ENCODE results near the gene LHX1.

GRCh38 chr17:36928471-36929345 lies 8.6 kb upstream of the LHX1 start:
- TF ChIP-seq OSR1 (CRISPR knock-in tag; IDR thresholded peaks at IDR 0.05) = no peak
- TF ChIP-seq PATZ1 (CRISPR knock-in tag; IDR thresholded peaks at IDR 0.05; ENCODE audit: borderline replicate concordance) = no peak
- TF ChIP-seq CSRNP3 (CRISPR knock-in tag; IDR thresholded peaks at IDR 0.05) = no peak
- no peak for TF ChIP-seq ZNF565 (CRISPR knock-in tag; conservative IDR thresholded peaks at IDR 0.05; ENCODE audit: low read depth)
- TF ChIP-seq ZFP3 (CRISPR knock-in tag; IDR thresholded peaks at IDR 0.05) = no peak
- TF ChIP-seq CREB5 (CRISPR knock-in tag; IDR thresholded peaks at IDR 0.05; ENCODE audit: low read depth) = no peak
- no peak for TF ChIP-seq ZNF70 (CRISPR knock-in tag; IDR thresholded peaks at IDR 0.05)
- TF ChIP-seq ZNF8 (CRISPR knock-in tag; IDR thresholded peaks at IDR 0.05) = no peak
- TF ChIP-seq SNAI2 (CRISPR knock-in tag; IDR thresholded peaks at IDR 0.05) = no peak
- TF ChIP-seq ISL1 (CRISPR knock-in tag; IDR thresholded peaks at IDR 0.05) = no peak
- TF ChIP-seq ESRRG (CRISPR knock-in tag; IDR thresholded peaks at IDR 0.05) = no peak
